Activated naive CD8-positive, alpha-beta T cell treated with anti-CD3 and anti-CD28 coated beads, Interleukin-2, amount 10 ng/mL, durations not matched to agents 7 days and 5 days (primary cell): ENCODE measurements around the gene RPS3. TPM values are rescaled to one million over a fixed set of nuclear protein-coding genes. Genes with fewer than 3 reads are reported as not detected.
"Not testable (repeated sequence)": the region's sequence is repeated elsewhere in the genome, so short reads cannot be mapped to it uniquely, and the experiment has no call there.

Experiments
- ATAC-seq: fragments of 150-1000 bp; cut with Tn5 transposase; one replicate; pipeline ENCODE4 v1.10.0; 2021; ENCODE audit warnings: low read depth, moderate library complexity
- POLR2A ChIA-PET: fragments of 350-600 bp; sonication (Branson Sonifier 250); formaldehyde crosslinking; loops from one replicate; lab custom pipeline; 2021; ENCODE audit warnings: antibody characterized with exemption; lab: Charles Lee
- DNase-seq: peaks from one replicate; pipeline ENCODE4 v3.0.0; 2021
- H3K27ac Mint-ChIP-seq: one replicate; pipeline ENCODE4 v1.8.0; 2022; ENCODE audit warnings: mild to moderate bottlenecking, mixed read lengths
- H3K27me3 Mint-ChIP-seq: one replicate; pipeline ENCODE4 v1.8.0; 2022; ENCODE audit warnings: mild to moderate bottlenecking, moderate library complexity, mixed read lengths
- H3K36me3 Mint-ChIP-seq: one replicate; pipeline ENCODE4 v1.8.0; 2021; ENCODE audit warnings: mild to moderate bottlenecking, mixed read lengths
- H3K4me1 Mint-ChIP-seq: one replicate; pipeline ENCODE4 v1.8.0; 2021; ENCODE audit warnings: mixed read lengths
- H3K4me3 Mint-ChIP-seq: one replicate; pipeline ENCODE4 v1.8.0; 2022; ENCODE audit warnings: mild to moderate bottlenecking, moderate library complexity, mixed read lengths
- H3K9me3 Mint-ChIP-seq: one replicate; pipeline ENCODE4 v1.8.0; 2021; ENCODE audit warnings: mixed read lengths
- total RNA-seq, 2 experiments: library from RNA; stranded (reverse); gene quantifications; one replicate each; pipeline ENCODE4 v1.2.3, GENCODE V29; 2021

RPS3 gene
- total RNA-seq, 2 experiments from 2014 or later = 3,289 to 3,447 TPM

- no peaks in the 10 kb centered on the region for H3K9me3 Mint-ChIP-seq
- DNase-seq = no peak
- POLR2A ChIA-PET = no interaction called here
- no peak for ATAC-seq
- peaks cover 46% of the 10 kb centered on the region for H3K4me1 Mint-ChIP-seq
- no peak overlapping the region for H3K27ac Mint-ChIP-seq
- no peak overlapping the region for H3K4me3 Mint-ChIP-seq
- peaks cover 44% of the 10 kb centered on the region for H3K36me3 Mint-ChIP-seq
- H3K27me3 Mint-ChIP-seq = no peaks in the 10 kb centered on the region
These were observed 7.0 kb downstream of the RPS3 start for GRCh38 chr11:75406338-75406777.

- Mint-ChIP-seq H3K4me3 (no peak overlapping the region), H3K36me3 (peaks cover 25% of the 10 kb centered on the region), H3K4me1 (peaks cover 22% of the 10 kb centered on the region), H3K27me3 (no peaks in the 10 kb centered on the region), H3K9me3 (no peaks in the 10 kb centered on the region), H3K27ac (no peak overlapping the region)
- POLR2A ChIA-PET = interaction anchor here (0.6 to 1.3 kb wide), 2 partner anchors 9 to 114 kb away, joined by 3 to 5 read pairs; no protein-coding TSS in a partner anchor
- no peak for ATAC-seq
- DNase-seq = no peak
These were observed 9.6 kb downstream of the RPS3 start for GRCh38 chr11:75408957-75409219.

GRCh38 chr11:75409971-75410370 is 10.7 kb downstream of the RPS3 start:
- H3K9me3 Mint-ChIP-seq, POLR2A ChIA-PET, DNase-seq, H3K4me3 Mint-ChIP-seq, H3K27ac Mint-ChIP-seq, ATAC-seq, H3K27me3 Mint-ChIP-seq: not testable (repeated sequence)
- Mint-ChIP-seq H3K4me1 (peaks cover 15% of the 10 kb centered on the region), H3K36me3 (peaks cover 17% of the 10 kb centered on the region)

DNA sequence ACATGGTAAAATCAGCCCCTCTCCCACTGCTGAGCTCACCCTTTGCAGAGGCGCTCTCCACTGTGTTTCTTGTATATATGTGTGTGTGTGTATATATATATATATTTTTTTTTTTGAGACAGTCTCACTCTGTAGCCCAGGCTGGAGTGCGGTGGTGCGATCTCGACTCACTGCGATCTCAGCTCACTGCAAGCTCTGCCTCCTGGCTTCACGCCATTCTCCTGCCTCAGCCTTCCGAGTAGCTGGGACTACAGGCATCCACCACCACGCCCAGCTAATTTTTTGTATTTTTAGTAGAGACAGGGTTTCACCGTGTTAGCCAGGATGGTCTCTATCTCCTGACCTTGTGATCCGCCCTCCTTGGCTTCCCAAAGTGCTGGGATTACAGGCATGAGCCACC is 13.8 kb downstream of the RPS3 start:
- H3K4me1 Mint-ChIP-seq, ATAC-seq, H3K4me3 Mint-ChIP-seq, DNase-seq, POLR2A ChIA-PET, H3K36me3 Mint-ChIP-seq, H3K27me3 Mint-ChIP-seq, H3K27ac Mint-ChIP-seq, H3K9me3 Mint-ChIP-seq: not testable (repeated sequence)

DNA sequence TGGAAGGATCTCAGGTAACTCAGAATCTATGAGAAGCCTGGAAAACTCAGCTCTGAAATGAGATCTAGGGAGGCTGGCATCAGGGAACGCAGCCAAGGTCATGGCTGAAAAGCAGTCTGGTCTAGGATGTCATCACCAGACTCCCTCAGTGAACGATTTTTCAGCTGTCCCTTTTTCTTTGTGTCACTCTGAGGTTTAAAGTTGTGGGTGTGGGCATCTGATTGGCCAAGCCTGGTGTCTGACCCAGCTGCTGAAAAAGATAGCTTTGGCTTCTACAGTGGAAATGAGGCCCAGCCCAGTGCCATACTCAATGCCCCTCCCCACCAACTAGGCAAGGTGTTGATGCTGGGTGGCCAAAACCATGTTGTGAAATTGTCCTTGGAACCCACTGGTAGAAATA is 14.5 kb downstream of the RPS3 start:
- POLR2A ChIA-PET = interaction anchor here (0.7 to 1.0 kb wide), 3 partner anchors 13 to 114 kb away, joined by 3 read pairs; no protein-coding TSS in a partner anchor
- Mint-ChIP-seq H3K36me3 (peaks cover 8% of the 10 kb centered on the region), H3K27ac (no peak overlapping the region), H3K4me3 (no peak overlapping the region), H3K9me3 (no peaks in the 10 kb centered on the region), H3K4me1 (no peaks in the 10 kb centered on the region), H3K27me3 (no peaks in the 10 kb centered on the region)
- DNase-seq = no peak
- ATAC-seq = no peak

- POLR2A ChIA-PET = no interaction called here
- no peak overlapping the region for H3K4me3 Mint-ChIP-seq
- no peak overlapping the region for H3K27ac Mint-ChIP-seq
- no peaks in the 10 kb centered on the region for H3K9me3 Mint-ChIP-seq
- no peaks in the 10 kb centered on the region for H3K27me3 Mint-ChIP-seq
- no peaks in the 10 kb centered on the region for H3K4me1 Mint-ChIP-seq
- no peak for ATAC-seq
- DNase-seq = no peak
- peaks cover 5% of the 10 kb centered on the region for H3K36me3 Mint-ChIP-seq
These were observed 21.1 kb downstream of the RPS3 start for GRCh38 chr11:75420224-75421034.

GRCh38 chr11:75421035-75421602 is 21.8 kb downstream of the RPS3 start:
- Mint-ChIP-seq H3K27me3 (no peaks in the 10 kb centered on the region), H3K4me3 (no peak overlapping the region), H3K27ac (no peak overlapping the region), H3K36me3 (peaks cover 5% of the 10 kb centered on the region), H3K9me3 (no peaks in the 10 kb centered on the region), H3K4me1 (no peaks in the 10 kb centered on the region)
- DNase-seq = no peak
- ATAC-seq = no peak
- POLR2A ChIA-PET = no interaction called here

GRCh38 chr11:75421902-75422247 is 22.6 kb downstream of the RPS3 start:
- Mint-ChIP-seq H3K9me3 (no peaks in the 10 kb centered on the region), H3K27ac (no peak overlapping the region), H3K4me1 (no peaks in the 10 kb centered on the region), H3K27me3 (peaks cover 2% of the 10 kb centered on the region), H3K36me3 (peaks cover 3% of the 10 kb centered on the region), H3K4me3 (no peak overlapping the region)
- POLR2A ChIA-PET = no interaction called here
- no peak for ATAC-seq
- no peak for DNase-seq

DNA sequence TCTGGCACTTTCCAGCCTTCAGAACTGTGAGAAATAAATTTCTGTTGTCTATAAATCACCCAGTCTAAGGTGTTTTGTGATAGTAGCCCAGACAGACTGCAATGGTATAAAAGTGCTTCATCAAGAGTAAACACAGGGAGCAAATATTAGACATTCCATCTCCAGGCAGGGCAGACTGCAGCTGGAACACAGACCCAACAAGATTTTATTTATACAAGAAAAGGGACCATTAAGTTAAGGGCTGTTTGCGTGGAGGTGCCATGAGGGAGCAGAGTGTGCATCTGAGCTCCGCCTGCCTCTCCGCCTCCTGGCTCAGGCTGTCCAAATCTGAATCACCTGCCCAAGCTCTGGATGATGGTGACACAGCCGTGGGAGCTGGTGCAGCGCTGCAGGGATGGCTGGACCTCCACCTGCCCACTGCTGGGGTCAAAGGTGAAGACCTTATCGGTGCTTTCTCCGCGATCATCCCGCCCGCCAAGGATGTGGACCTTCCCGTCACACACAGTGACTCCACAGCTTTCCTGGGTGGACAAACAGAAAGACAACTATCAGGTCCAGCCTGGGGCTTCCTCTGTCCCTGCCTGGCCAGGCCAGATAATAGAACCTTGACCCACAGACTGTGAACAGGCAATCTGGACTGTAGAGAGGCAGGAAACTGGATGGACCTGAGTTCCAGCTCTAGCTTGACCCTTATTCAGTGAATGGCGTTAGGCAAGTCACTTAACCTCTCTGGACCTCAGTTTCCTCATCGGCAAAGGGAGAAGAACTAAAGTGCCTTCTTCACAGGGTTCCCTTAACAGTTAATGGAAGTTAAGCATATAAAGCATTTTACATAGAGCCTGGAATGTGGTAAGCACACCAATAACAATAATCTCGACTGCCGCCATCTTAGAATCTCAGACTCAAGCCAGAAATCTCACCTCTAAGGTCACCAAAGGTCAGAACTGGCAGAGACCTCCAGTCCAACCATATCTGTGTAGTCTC is 23.2 kb downstream of the RPS3 start:
- Mint-ChIP-seq H3K27ac (no peak overlapping the region), H3K4me3 (no peak overlapping the region), H3K27me3 (peaks cover 4% of the 10 kb centered on the region), H3K4me1 (no peaks in the 10 kb centered on the region), H3K9me3 (no peaks in the 10 kb centered on the region), H3K36me3 (peaks cover 1% of the 10 kb centered on the region)
- POLR2A ChIA-PET = no interaction called here
- no peak for ATAC-seq
- DNase-seq = no peak

- Mint-ChIP-seq H3K27me3 (peaks cover 16% of the 10 kb centered on the region), H3K36me3 (peaks cover 1% of the 10 kb centered on the region), H3K4me3 (no peak overlapping the region), H3K27ac (no peak overlapping the region), H3K9me3 (peaks cover 1% of the 10 kb centered on the region), H3K4me1 (peaks cover 4% of the 10 kb centered on the region)
- POLR2A ChIA-PET = no interaction called here
- ATAC-seq (no peak), DNase-seq (no peak)
These were observed 24.4 kb downstream of the RPS3 start for GRCh38 chr11:75423721-75424120.

DNA sequence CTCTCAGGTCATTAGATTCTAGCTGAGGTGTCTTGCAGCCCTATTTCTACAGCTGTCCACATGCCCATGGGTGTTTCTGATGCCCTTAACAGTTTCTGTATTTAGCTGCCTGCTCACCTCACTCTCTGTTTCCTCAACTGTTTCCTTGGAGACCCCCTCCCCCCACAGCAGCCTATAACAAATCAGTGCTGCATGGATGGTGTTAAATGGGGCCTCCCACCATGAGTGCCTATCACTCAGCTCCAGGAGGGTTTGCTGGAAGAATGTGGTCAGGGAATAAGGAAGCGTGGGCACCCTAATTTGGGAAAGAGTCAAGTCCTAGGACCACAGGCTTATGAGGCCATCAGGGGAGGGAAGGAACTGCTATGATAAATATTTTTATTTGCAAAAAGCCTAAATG is 25.1 kb downstream of the RPS3 start:
- Mint-ChIP-seq H3K4me1 (peaks cover 10% of the 10 kb centered on the region), H3K27ac (no peak overlapping the region), H3K4me3 (no peak overlapping the region), H3K9me3 (peaks cover 6% of the 10 kb centered on the region), H3K36me3 (peaks cover 3% of the 10 kb centered on the region), H3K27me3 (peaks cover 22% of the 10 kb centered on the region)
- DNase-seq (no peak), ATAC-seq (no peak)
- POLR2A ChIA-PET = no interaction called here

- POLR2A ChIA-PET = no interaction called here
These were observed 26.1 kb downstream of the RPS3 start for GRCh38 chr11:75425422-75425821.

DNA sequence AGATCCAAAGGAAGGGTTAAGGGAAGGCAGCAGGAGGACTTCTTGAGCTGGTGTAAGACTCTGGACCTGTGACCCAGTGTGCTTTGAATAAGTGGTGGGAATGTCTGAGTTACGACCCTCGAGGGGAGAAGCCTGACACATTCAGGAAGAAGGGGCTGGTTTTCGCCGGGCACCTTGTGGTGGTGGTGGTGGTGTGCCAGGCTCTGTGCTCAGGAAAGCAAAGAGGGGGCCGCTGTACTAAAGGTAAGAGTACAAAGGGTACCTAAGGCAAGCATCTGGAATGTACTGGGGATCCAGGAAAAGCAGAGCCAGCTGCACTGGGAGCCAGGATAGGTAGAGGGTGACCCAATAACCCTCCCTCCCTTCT is 27.4 kb downstream of the RPS3 start:
- H3K36me3 Mint-ChIP-seq = peaks cover 4% of the 10 kb centered on the region
- DNase-seq (no peak), ATAC-seq (no peak)
- peaks cover 19% of the 10 kb centered on the region for H3K4me1 Mint-ChIP-seq
- POLR2A ChIA-PET = no interaction called here
- peaks cover 7% of the 10 kb centered on the region for H3K9me3 Mint-ChIP-seq
- no peak overlapping the region for H3K4me3 Mint-ChIP-seq
- peaks cover 36% of the 10 kb centered on the region for H3K27me3 Mint-ChIP-seq
- no peak overlapping the region for H3K27ac Mint-ChIP-seq

More at GRCh38 chr11:75425422-75425821, 26.1 kb downstream of the RPS3 start:
- H3K4me3 Mint-ChIP-seq = no peak overlapping the region
- no peak overlapping the region for H3K27ac Mint-ChIP-seq
- H3K9me3 Mint-ChIP-seq = peaks cover 7% of the 10 kb centered on the region
- peaks cover 11% of the 10 kb centered on the region for H3K4me1 Mint-ChIP-seq
- no peak for DNase-seq
- H3K36me3 Mint-ChIP-seq = peaks cover 4% of the 10 kb centered on the region
- H3K27me3 Mint-ChIP-seq = peaks cover 23% of the 10 kb centered on the region
- no peak for ATAC-seq
